Skeletal muscle satellite cell (primary cell): ENCODE data around the gene FBXL19. TPM values are rescaled to one million over a fixed set of nuclear protein-coding genes. Genes with fewer than 3 reads are reported as not detected.

Experiments used
- small RNA-seq: library from RNA; depleted of rRNA; stranded (forward); fragments of <200 nt; gene quantifications from one replicate; pipeline ENCODE3, GENCODE V24; 2012

Gene FBXL19

Small RNAs within 50 kb of the gene (small RNA-seq; reads per million reads assigned to genes)
- gene AC135048.1 (not detected), gene MIR4519 (not detected), gene MIR762 (not detected)
